ENCODE results near the gene APOL1. TPM values are rescaled to one million over a fixed set of nuclear protein-coding genes. Genes with fewer than 3 reads are reported as not detected.
A peak's percentile ranks its signal among the peaks of the same experiment; 100 is the strongest.
"Not testable (repeated sequence)": the region's sequence is repeated elsewhere in the genome, so short reads cannot be mapped to it uniquely, and the experiment has no call there.

APOL1 gene
- total RNA-seq, 1 donor = 38.7 TPM

DNA sequence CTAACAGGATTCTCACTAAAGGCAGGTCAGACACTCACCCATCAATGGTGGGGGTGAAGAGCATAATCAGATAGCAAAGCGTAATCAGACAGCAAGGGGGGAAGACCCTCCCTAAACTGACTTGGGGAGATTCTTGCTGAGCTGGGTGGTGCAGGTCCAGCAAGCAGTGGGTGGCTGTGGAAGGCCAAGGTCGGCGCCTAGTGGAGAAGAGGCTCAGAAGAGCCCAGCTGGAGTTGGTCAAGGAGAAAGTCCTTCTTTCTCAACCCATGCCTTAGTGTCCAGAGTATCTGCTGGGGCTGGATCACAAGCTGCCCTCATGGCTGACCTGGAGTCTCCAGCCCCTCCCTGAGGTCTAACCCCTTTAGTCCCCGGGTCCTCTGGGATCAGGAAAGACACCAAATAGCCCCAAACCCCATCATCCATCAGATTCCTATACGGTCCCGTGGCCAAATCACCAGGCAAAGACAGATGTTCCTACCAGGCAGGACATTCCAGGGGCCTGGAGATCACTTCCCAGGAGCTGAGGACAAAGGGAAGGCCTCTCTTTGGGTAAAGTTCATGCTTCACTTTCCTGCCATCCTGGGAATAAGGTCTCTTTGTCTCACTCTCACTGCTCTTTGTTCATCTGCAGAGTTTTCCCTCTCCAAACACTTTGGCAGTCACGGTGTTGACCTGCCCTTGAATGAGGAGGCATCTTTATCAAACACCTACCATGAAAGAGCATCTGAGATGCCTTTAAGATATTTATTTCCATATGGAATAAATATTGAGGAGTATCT lies 11.1 kb downstream of the APOL1 start:
- H2AFZ ChIP-seq (ENCODE audit: low read length); H3K4me3 ChIP-seq (ENCODE audit: insufficient read depth, low read length); H3K27me3 ChIP-seq (ENCODE audit: insufficient read depth, low read length); H3K9me3 ChIP-seq (ENCODE audit: low read depth, low read length); H3K4me1 ChIP-seq (ENCODE audit: insufficient read depth, low read length); H3K4me2 ChIP-seq (ENCODE audit: insufficient read depth, low read length); H3K79me2 ChIP-seq (ENCODE audit: insufficient read depth, low read length); H3K27ac ChIP-seq (ENCODE audit: low read depth, low read length); H3K36me3 ChIP-seq (ENCODE audit: insufficient read depth, low read length); H4K20me1 ChIP-seq (ENCODE audit: insufficient read depth, low read length): not testable (repeated sequence)
- peak; percentile 18 for DNase-seq (ENCODE audit: insufficient read length, low spot score, missing footprints)

DNA sequence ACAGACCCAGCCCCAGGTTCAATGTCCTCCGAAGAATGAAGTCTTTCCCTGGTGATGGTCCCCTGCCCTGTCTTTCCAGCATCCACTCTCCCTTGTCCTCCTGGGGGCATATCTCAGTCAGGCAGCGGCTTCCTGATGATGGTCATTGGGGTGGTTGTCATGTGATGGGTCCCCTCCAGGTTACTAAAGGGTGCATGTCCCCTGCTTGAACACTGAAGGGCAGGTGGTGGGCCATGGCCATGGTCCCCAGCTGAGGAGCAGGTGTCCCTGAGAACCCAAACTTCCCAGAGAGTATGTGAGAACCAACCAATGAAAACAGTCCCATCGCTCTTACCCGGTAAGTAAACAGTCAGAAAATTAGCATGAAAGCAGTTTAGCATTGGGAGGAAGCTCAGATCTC lies 14.1 kb downstream of the APOL1 start:
- Histone ChIP-seq H3K4me2 (ENCODE audit: insufficient read depth, low read length) (no peak overlapping the region), H3K27ac (ENCODE audit: low read depth, low read length) (no peak overlapping the region), H4K20me1 (ENCODE audit: insufficient read depth, low read length) (no peaks in the 10 kb centered on the region), H3K36me3 (ENCODE audit: insufficient read depth, low read length) (peaks cover 5% of the 10 kb centered on the region), H3K4me1 (ENCODE audit: insufficient read depth, low read length) (no peaks in the 10 kb centered on the region), H3K79me2 (ENCODE audit: insufficient read depth, low read length) (no peaks in the 10 kb centered on the region), H2AFZ (ENCODE audit: low read length) (no peak overlapping the region), H3K9me3 (ENCODE audit: low read depth, low read length) (no peaks in the 10 kb centered on the region), H3K27me3 (ENCODE audit: insufficient read depth, low read length) (no peaks in the 10 kb centered on the region), H3K4me3 (ENCODE audit: insufficient read depth, low read length) (no peak overlapping the region)
- TF ChIP-seq, protein P1, sequence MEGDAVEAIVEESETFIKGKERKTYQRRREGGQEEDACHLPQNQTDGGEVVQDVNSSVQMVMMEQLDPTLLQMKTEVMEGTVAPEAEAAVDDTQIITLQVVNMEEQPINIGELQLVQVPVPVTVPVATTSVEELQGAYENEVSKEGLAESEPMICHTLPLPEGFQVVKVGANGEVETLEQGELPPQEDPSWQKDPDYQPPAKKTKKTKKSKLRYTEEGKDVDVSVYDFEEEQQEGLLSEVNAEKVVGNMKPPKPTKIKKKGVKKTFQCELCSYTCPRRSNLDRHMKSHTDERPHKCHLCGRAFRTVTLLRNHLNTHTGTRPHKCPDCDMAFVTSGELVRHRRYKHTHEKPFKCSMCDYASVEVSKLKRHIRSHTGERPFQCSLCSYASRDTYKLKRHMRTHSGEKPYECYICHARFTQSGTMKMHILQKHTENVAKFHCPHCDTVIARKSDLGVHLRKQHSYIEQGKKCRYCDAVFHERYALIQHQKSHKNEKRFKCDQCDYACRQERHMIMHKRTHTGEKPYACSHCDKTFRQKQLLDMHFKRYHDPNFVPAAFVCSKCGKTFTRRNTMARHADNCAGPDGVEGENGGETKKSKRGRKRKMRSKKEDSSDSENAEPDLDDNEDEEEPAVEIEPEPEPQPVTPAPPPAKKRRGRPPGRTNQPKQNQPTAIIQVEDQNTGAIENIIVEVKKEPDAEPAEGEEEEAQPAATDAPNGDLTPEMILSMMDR (IDR thresholded peaks at IDR 0.05; ENCODE audit: extremely low read depth, low read depth, low read length) = no peak
- peak; percentile 36 for DNase-seq (ENCODE audit: insufficient read length, low spot score, missing footprints)

DNA sequence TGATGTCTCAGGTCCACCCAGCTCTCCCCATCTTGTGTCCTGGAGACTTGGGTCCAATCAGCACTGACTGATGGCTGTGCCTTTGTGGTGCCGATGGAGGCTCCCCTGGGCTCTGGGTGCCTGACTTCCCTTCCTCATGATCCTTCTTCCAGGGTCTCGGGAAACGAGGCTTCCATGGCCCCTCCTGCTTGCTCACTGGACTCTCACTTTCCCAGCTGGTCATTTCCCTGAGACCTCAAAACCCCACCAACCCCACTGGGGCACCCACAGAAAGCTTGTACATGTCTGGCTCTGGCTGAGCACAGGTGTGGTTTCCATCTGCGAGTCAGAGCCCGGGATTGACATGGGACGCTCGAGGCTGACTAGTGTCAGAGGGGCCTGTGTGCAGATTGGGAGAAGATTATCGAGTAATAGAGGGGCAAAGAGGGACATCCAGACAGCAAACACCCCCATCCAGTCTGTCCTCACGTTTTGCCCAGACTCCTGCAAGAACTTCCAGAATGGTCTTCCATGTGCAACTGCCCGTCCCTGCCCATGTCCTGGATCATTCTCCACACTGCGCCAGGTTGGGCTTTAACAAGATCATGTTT lies 15.1 kb downstream of the APOL1 start:
- H2AFZ ChIP-seq (ENCODE audit: low read length) = no peak overlapping the region
- no peak for DNase-seq (ENCODE audit: insufficient read length, low spot score, missing footprints)
- no peak overlapping the region for H3K27ac ChIP-seq (ENCODE audit: low read depth, low read length)
- H3K79me2 ChIP-seq (ENCODE audit: insufficient read depth, low read length) = no peaks in the 10 kb centered on the region
- H3K27me3 ChIP-seq (ENCODE audit: insufficient read depth, low read length) = no peaks in the 10 kb centered on the region
- TF ChIP-seq, protein P1 (IDR thresholded peaks at IDR 0.05; ENCODE audit: extremely low read depth, low read depth, low read length) = no peak
- no peaks in the 10 kb centered on the region for H3K36me3 ChIP-seq (ENCODE audit: insufficient read depth, low read length)
- H3K4me3 ChIP-seq (ENCODE audit: insufficient read depth, low read length) = no peak overlapping the region
- H3K9me3 ChIP-seq (ENCODE audit: low read depth, low read length) = no peaks in the 10 kb centered on the region
- no peak overlapping the region for H3K4me2 ChIP-seq (ENCODE audit: insufficient read depth, low read length)
- H4K20me1 ChIP-seq (ENCODE audit: insufficient read depth, low read length) = no peaks in the 10 kb centered on the region
- no peaks in the 10 kb centered on the region for H3K4me1 ChIP-seq (ENCODE audit: insufficient read depth, low read length)

DNA sequence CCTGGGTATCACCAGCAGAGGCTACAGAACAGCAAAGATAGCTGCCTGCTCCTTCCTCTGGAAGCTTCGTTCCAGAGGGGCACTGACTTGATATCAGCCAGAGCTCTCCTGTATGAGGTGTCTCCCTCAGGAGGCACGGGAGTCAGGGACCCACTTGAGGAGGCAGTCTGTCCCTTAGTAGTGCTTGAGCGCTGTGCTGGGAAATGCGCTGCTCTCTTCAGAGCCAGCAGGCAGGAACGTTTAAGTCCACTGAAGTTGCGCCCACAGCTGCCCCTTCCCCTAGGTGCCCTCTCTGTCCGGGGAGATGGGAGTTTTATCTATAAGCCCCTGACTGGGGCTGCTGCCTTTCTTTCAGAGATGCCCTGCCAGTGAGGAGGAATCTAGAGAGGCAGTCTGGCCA lies 18.3 kb downstream of the APOL1 start:
- not testable (repeated sequence) for H3K4me2 ChIP-seq (ENCODE audit: insufficient read depth, low read length); H3K27ac ChIP-seq (ENCODE audit: low read depth, low read length); H3K4me1 ChIP-seq (ENCODE audit: insufficient read depth, low read length); DNase-seq (ENCODE audit: insufficient read length, low spot score, missing footprints); H3K36me3 ChIP-seq (ENCODE audit: insufficient read depth, low read length); H4K20me1 ChIP-seq (ENCODE audit: insufficient read depth, low read length); H3K4me3 ChIP-seq (ENCODE audit: insufficient read depth, low read length); H3K27me3 ChIP-seq (ENCODE audit: insufficient read depth, low read length); H3K9me3 ChIP-seq (ENCODE audit: low read depth, low read length); H3K79me2 ChIP-seq (ENCODE audit: insufficient read depth, low read length); H2AFZ ChIP-seq (ENCODE audit: low read length)

DNA sequence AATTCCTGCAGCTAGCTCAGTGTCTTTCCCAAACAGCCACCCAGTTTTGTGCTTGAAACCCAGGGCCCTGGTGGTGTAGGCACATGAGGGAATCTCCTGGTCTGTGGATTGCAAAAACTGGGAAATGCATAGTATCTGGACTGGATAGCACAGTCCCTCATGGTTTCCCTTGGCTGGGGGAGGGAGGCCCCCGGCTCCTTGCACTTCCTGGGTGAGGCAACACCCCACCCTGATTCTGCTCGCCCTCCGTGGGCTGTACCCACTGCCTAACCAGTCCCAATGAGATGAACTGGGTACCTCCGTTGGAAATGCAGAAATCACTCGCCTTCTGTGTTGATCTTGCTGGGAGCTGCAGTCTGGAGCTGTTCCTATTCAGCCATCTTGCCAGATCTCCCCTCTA lies 19.0 kb downstream of the APOL1 start:
- not testable (repeated sequence) for H4K20me1 ChIP-seq (ENCODE audit: insufficient read depth, low read length); H3K4me3 ChIP-seq (ENCODE audit: insufficient read depth, low read length); H3K27me3 ChIP-seq (ENCODE audit: insufficient read depth, low read length); DNase-seq (ENCODE audit: insufficient read length, low spot score, missing footprints); H2AFZ ChIP-seq (ENCODE audit: low read length); H3K4me1 ChIP-seq (ENCODE audit: insufficient read depth, low read length); H3K79me2 ChIP-seq (ENCODE audit: insufficient read depth, low read length); H3K4me2 ChIP-seq (ENCODE audit: insufficient read depth, low read length); H3K36me3 ChIP-seq (ENCODE audit: insufficient read depth, low read length); H3K27ac ChIP-seq (ENCODE audit: low read depth, low read length); H3K9me3 ChIP-seq (ENCODE audit: low read depth, low read length)
